ENCODE data around the gene LDLRAD4.

The LDLRAD4 gene

DNA sequence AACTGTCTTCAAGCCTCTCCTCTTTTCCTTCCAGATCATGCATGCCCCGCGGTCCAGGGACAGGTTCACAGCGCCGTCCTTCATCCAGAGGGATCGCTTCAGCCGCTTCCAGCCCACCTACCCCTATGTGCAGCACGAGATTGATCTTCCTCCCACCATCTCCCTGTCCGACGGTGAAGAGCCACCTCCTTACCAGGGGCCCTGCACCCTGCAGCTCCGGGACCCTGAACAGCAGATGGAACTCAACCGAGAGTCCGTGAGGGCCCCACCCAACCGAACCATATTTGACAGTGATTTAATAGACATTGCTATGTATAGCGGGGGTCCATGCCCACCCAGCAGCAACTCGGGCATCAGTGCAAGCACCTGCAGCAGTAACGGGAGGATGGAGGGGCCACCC lies 426.5 kb downstream of the LDLRAD4 start:
- no peak for ATAC-seq
- TF ChIP-seq PPARA (CRISPR knock-in tag; IDR thresholded peaks at IDR 0.05; ENCODE audit: borderline replicate concordance) (no peak), ISL1 (CRISPR knock-in tag; IDR thresholded peaks at IDR 0.05) (no peak), ZNF70 (CRISPR knock-in tag; IDR thresholded peaks at IDR 0.05) (no peak), ZNF8 (CRISPR knock-in tag; IDR thresholded peaks at IDR 0.05) (no peak), ZC3H10 (CRISPR knock-in tag; IDR thresholded peaks at IDR 0.05) (no peak), ZFP3 (CRISPR knock-in tag; IDR thresholded peaks at IDR 0.05) (no peak), ZFP30 (CRISPR knock-in tag; IDR thresholded peaks at IDR 0.05) (no peak), OSR1 (CRISPR knock-in tag; IDR thresholded peaks at IDR 0.05) (no peak), GLIS3 (CRISPR knock-in tag; IDR thresholded peaks at IDR 0.05) (no peak), RARB (CRISPR knock-in tag; IDR thresholded peaks at IDR 0.05) (no peak), SNAI2 (CRISPR knock-in tag; IDR thresholded peaks at IDR 0.05) (no peak), CSDC2 (CRISPR knock-in tag; IDR thresholded peaks at IDR 0.05) (no peak)
- TF ChIP-seq, protein P1, sequence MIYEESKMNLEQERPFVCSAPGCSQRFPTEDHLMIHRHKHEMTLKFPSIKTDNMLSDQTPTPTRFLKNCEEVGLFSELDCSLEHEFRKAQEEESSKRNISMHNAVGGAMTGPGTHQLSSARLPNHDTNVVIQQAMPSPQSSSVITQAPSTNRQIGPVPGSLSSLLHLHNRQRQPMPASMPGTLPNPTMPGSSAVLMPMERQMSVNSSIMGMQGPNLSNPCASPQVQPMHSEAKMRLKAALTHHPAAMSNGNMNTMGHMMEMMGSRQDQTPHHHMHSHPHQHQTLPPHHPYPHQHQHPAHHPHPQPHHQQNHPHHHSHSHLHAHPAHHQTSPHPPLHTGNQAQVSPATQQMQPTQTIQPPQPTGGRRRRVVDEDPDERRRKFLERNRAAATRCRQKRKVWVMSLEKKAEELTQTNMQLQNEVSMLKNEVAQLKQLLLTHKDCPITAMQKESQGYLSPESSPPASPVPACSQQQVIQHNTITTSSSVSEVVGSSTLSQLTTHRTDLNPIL (CRISPR knock-in tag; IDR thresholded peaks at IDR 0.05; ENCODE audit: low read depth): no peak
- TF ChIP-seq, protein P2, sequence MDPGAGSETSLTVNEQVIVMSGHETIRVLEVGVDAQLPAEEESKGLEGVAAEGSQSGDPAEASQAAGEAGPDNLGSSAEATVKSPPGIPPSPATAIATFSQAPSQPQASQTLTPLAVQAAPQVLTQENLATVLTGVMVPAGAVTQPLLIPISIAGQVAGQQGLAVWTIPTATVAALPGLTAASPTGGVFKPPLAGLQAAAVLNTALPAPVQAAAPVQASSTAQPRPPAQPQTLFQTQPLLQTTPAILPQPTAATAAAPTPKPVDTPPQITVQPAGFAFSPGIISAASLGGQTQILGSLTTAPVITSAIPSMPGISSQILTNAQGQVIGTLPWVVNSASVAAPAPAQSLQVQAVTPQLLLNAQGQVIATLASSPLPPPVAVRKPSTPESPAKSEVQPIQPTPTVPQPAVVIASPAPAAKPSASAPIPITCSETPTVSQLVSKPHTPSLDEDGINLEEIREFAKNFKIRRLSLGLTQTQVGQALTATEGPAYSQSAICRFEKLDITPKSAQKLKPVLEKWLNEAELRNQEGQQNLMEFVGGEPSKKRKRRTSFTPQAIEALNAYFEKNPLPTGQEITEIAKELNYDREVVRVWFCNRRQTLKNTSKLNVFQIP (CRISPR knock-in tag; IDR thresholded peaks at IDR 0.05; ENCODE audit: borderline replicate concordance, low read depth): no peak

DNA sequence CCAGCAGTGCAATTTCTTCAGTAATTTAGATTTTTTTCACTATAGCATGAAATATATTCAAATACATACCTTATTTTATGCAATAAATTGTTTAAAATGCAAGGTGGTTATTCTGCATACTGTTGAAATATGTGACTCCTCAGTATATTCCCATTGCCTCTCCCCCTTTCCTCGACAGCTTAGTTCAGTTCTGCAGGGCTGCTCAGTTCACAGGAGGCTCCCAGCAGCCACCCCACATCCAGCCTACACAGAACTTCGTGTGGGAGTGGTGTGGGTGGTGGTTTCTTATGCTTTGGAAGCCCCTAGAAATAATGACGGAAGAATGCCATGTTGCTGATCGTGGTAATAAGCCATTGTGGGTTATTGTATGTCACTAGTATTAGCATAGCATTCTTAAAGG lies 428.1 kb downstream of the LDLRAD4 start:
- TF ChIP-seq, protein P3, sequence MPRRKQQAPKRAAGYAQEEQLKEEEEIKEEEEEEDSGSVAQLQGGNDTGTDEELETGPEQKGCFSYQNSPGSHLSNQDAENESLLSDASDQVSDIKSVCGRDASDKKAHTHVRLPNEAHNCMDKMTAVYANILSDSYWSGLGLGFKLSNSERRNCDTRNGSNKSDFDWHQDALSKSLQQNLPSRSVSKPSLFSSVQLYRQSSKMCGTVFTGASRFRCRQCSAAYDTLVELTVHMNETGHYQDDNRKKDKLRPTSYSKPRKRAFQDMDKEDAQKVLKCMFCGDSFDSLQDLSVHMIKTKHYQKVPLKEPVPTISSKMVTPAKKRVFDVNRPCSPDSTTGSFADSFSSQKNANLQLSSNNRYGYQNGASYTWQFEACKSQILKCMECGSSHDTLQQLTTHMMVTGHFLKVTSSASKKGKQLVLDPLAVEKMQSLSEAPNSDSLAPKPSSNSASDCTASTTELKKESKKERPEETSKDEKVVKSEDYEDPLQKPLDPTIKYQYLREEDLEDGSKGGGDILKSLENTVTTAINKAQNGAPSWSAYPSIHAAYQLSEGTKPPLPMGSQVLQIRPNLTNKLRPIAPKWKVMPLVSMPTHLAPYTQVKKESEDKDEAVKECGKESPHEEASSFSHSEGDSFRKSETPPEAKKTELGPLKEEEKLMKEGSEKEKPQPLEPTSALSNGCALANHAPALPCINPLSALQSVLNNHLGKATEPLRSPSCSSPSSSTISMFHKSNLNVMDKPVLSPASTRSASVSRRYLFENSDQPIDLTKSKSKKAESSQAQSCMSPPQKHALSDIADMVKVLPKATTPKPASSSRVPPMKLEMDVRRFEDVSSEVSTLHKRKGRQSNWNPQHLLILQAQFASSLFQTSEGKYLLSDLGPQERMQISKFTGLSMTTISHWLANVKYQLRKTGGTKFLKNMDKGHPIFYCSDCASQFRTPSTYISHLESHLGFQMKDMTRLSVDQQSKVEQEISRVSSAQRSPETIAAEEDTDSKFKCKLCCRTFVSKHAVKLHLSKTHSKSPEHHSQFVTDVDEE (CRISPR knock-in tag; IDR thresholded peaks at IDR 0.05): no peak
- no peak for TF ChIP-seq ZNF8 (CRISPR knock-in tag; IDR thresholded peaks at IDR 0.05)
- TF ChIP-seq ZFP3 (CRISPR knock-in tag; IDR thresholded peaks at IDR 0.05): no peak
- TF ChIP-seq, protein P4, sequence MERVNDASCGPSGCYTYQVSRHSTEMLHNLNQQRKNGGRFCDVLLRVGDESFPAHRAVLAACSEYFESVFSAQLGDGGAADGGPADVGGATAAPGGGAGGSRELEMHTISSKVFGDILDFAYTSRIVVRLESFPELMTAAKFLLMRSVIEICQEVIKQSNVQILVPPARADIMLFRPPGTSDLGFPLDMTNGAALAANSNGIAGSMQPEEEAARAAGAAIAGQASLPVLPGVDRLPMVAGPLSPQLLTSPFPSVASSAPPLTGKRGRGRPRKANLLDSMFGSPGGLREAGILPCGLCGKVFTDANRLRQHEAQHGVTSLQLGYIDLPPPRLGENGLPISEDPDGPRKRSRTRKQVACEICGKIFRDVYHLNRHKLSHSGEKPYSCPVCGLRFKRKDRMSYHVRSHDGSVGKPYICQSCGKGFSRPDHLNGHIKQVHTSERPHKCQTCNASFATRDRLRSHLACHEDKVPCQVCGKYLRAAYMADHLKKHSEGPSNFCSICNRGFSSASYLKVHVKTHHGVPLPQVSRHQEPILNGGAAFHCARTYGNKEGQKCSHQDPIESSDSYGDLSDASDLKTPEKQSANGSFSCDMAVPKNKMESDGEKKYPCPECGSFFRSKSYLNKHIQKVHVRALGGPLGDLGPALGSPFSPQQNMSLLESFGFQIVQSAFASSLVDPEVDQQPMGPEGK (CRISPR knock-in tag; IDR thresholded peaks at IDR 0.05; ENCODE audit: borderline replicate concordance): no peak
- TF ChIP-seq CSDC2 (CRISPR knock-in tag; IDR thresholded peaks at IDR 0.05): no peak
- no peak for TF ChIP-seq ZNF565 (CRISPR knock-in tag; conservative IDR thresholded peaks at IDR 0.05; ENCODE audit: low read depth)
- no peak for TF ChIP-seq ESRRG (CRISPR knock-in tag; IDR thresholded peaks at IDR 0.05)
- no peak for TF ChIP-seq ZC3H10 (CRISPR knock-in tag; IDR thresholded peaks at IDR 0.05)
- TF ChIP-seq OSR1 (CRISPR knock-in tag; IDR thresholded peaks at IDR 0.05): no peak
- TF ChIP-seq, protein P5, sequence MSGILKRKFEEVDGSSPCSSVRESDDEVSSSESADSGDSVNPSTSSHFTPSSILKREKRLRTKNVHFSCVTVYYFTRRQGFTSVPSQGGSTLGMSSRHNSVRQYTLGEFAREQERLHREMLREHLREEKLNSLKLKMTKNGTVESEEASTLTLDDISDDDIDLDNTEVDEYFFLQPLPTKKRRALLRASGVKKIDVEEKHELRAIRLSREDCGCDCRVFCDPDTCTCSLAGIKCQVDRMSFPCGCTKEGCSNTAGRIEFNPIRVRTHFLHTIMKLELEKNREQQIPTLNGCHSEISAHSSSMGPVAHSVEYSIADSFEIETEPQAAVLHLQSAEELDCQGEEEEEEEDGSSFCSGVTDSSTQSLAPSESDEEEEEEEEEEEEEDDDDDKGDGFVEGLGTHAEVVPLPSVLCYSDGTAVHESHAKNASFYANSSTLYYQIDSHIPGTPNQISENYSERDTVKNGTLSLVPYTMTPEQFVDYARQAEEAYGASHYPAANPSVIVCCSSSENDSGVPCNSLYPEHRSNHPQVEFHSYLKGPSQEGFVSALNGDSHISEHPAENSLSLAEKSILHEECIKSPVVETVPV (CRISPR knock-in tag; IDR thresholded peaks at IDR 0.05): no peak
- TF ChIP-seq, protein P2 (CRISPR knock-in tag; IDR thresholded peaks at IDR 0.05; ENCODE audit: borderline replicate concordance, low read depth): no peak
- no peak for TF ChIP-seq ZNF70 (CRISPR knock-in tag; IDR thresholded peaks at IDR 0.05)
- no peak for TF ChIP-seq TCF4 (CRISPR knock-in tag; IDR thresholded peaks at IDR 0.05; ENCODE audit: borderline replicate concordance)
- TF ChIP-seq BACH2 (CRISPR knock-in tag; IDR thresholded peaks at IDR 0.05; ENCODE audit: borderline replicate concordance): no peak
- no peak for TF ChIP-seq SNAI2 (CRISPR knock-in tag; IDR thresholded peaks at IDR 0.05)
- no peak for TF ChIP-seq PPARA (CRISPR knock-in tag; IDR thresholded peaks at IDR 0.05; ENCODE audit: borderline replicate concordance)
- no peak for TF ChIP-seq GLIS3 (CRISPR knock-in tag; IDR thresholded peaks at IDR 0.05)
- TF ChIP-seq, protein P1 (CRISPR knock-in tag; IDR thresholded peaks at IDR 0.05; ENCODE audit: low read depth): no peak
- ATAC-seq: no peak

All from SK-N-SH treated with all-trans-retinoic acid at 6 μM for 48 hours (cell line).